HG02885 (cell line): ENCODE measurements around the gene CDON.

Experiments used
- ATAC-seq: cut with Tn5 transposase; IDR thresholded peaks from one replicate; pipeline ENCODE4 v1.9.1; 2021; ENCODE audit warnings: mild to moderate bottlenecking; ENCODE audit not compliant: unreplicated experiment, poor library complexity

Gene CDON

GRCh38 chr11:125948278-125949051 is 114.2 kb downstream of the CDON start:
- ATAC-seq: no peak

- no peak for ATAC-seq
Observed at GRCh38 chr11:125947419-125948277, 115.0 kb downstream of the CDON start.

- no peak for ATAC-seq
Observed at GRCh38 chr11:125946712-125947418, 115.8 kb downstream of the CDON start.

GRCh38 chr11:125945797-125946520 is 116.7 kb downstream of the CDON start, which contains the start of gene VSIG10L2:
Gene VSIG10L2, plus strand, starts transcription at chr11:125946044. Its CDS starts 12 bp downstream, at chr11:125946056.
- ATAC-seq: no peak

- no peak for ATAC-seq
Observed at GRCh38 chr11:125945011-125945796, 117.5 kb downstream of the CDON start.

- no peak for ATAC-seq
Observed at GRCh38 chr11:125944350-125945010, 118.2 kb downstream of the CDON start.

GRCh38 chr11:125943661-125944349 is 118.9 kb downstream of the CDON start:
- ATAC-seq: no peak

- no peak for ATAC-seq
Observed at GRCh38 chr11:125942771-125943428, 119.8 kb downstream of the CDON start.

- ATAC-seq: peak; percentile 56
Observed at GRCh38 chr11:125941619-125942611, 120.8 kb downstream of the CDON start.

GRCh38 chr11:125941267-125941618 is 121.4 kb downstream of the CDON start:
- no peak for ATAC-seq

- no peak for ATAC-seq
Observed at GRCh38 chr11:125940145-125940544, 122.5 kb downstream of the CDON start.

- no peak for ATAC-seq
Observed at GRCh38 chr11:125939081-125939521, 123.6 kb downstream of the CDON start.

- ATAC-seq: no peak
Observed at GRCh38 chr11:125938418-125938817, 124.2 kb downstream of the CDON start.

GRCh38 chr11:125935618-125936199 is 127.0 kb downstream of the CDON start:
- ATAC-seq: no peak

GRCh38 chr11:125935056-125935455 is 127.6 kb downstream of the CDON start:
- no peak for ATAC-seq

- no peak for ATAC-seq
Observed at GRCh38 chr11:125934473-125934872, 128.2 kb downstream of the CDON start.
